Measurements from ENCODE around the gene GATA3. TPM values are rescaled to one million over a fixed set of nuclear protein-coding genes. Genes with fewer than 3 reads are reported as not detected.

GATA3 gene
- polyA plus RNA-seq, 1 experiment = 0.06 TPM

- Histone ChIP-seq H3K4me3 (ENCODE audit: low read depth, low read length) (no peak overlapping the region), H3K27me3 (ENCODE audit: control insufficient read depth, insufficient read depth, low read length) (no peaks in the 10 kb centered on the region), H3K36me3 (ENCODE audit: control insufficient read depth, insufficient read depth, low read length) (no peaks in the 10 kb centered on the region)
- ChIA-PET POLR2A (no interaction called here), CTCF (no interaction called here)
- no peak for DNase-seq (ENCODE audit: low read depth)
- no peak for TF ChIP-seq CTCF (IDR thresholded peaks at IDR 0.05; ENCODE audit: insufficient read depth, low read depth, low read length)
Measured at GRCh38 chr10:8122611-8123369, 68.3 kb downstream of the GATA3 start.

- POLR2A ChIA-PET = no interaction called here
- CTCF ChIA-PET = no interaction called here
- DNase-seq (ENCODE audit: low read depth) = no peak
- H3K4me3 ChIP-seq (ENCODE audit: low read depth, low read length) = no peak overlapping the region
- H3K27me3 ChIP-seq (ENCODE audit: control insufficient read depth, insufficient read depth, low read length) = no peaks in the 10 kb centered on the region
- no peaks in the 10 kb centered on the region for H3K36me3 ChIP-seq (ENCODE audit: control insufficient read depth, insufficient read depth, low read length)
- no peak for TF ChIP-seq CTCF (IDR thresholded peaks at IDR 0.05; ENCODE audit: insufficient read depth, low read depth, low read length)
Measured at GRCh38 chr10:8124436-8124835, 69.9 kb downstream of the GATA3 start.

Other genes starting within 250 kb of the GATA3 start
- gene TAF3, start 236.2 kb upstream of the GATA3 start, polyA plus RNA-seq (2011; rRNA removed) = 1.7 and 1.8 TPM in 2 replicates

Data from BJ (cell line).